Endothelial cell of umbilical vein (primary cell): ENCODE measurements around the gene MT1HL1. TPM values are rescaled to one million over a fixed set of nuclear protein-coding genes. Genes with fewer than 3 reads are reported as not detected.

Experiments used
- BruUV-seq: library from RNA; stranded (reverse); fragments of 400-500 nt; replicated peaks from 2 replicates; lab custom pipeline; 2021; lab: Mats Ljungman, UMichigan
- CTCF ChIA-PET: fragments of 300-600, 350-600 bp; sonication (Branson Sonifier 250); formaldehyde crosslinking; loops from one replicate; lab custom pipeline; 2021; ENCODE audit warnings: antibody characterized with exemption, inconsistent platforms; lab: Charles Lee
- POLR2A ChIA-PET: fragments of 300-600, 350-600 bp; sonication (Branson Sonifier 250); formaldehyde crosslinking; loops from one replicate; lab custom pipeline; 2021; ENCODE audit warnings: antibody characterized with exemption, inconsistent platforms; lab: Charles Lee
- DNase-seq: peaks from one replicate; pipeline ENCODE4 v3.0.0-alpha.2; 2011; ENCODE audit warnings: low read depth, low spot score
- FAIRE-seq: peaks from 2 replicates; lab custom pipeline; 2011; peaks lifted over from hg19 to GRCh38; lab: Jason Lieb, UNC
- H2AFZ ChIP-seq: 2 replicates; pipeline ENCODE4 v1.6.0; 2012; ENCODE audit warnings: low read depth, low read length, control low read depth, inconsistent platforms
- H3K27ac ChIP-seq: 2 replicates; pipeline ENCODE4 v1.5.1; 2011; ENCODE audit warnings: low read depth, mild to moderate bottlenecking, control low read depth, low read length, moderate library complexity; ENCODE audit not compliant: insufficient read depth
- H3K27me3 ChIP-seq, 2 experiments: 2 replicates each; pipeline versions ENCODE4 v1.6.0 to v1.6.1; 2011; ENCODE audit warnings: low read length in 2 of 2, mixed read lengths in 1 of 2; ENCODE audit not compliant: control insufficient read depth in 2 of 2, insufficient read depth in 2 of 2
- H3K36me3 ChIP-seq, 2 experiments: 2 replicates in 1 of 2; 3 replicates in 1 of 2; pipeline ENCODE4 v1.5.1; 2011; ENCODE audit warnings: low read length in 2 of 2, mild to moderate bottlenecking in 1 of 2, moderate library complexity in 1 of 2; ENCODE audit not compliant: control insufficient read depth in 2 of 2, insufficient read depth in 2 of 2; ENCODE audit errors: extremely low read depth in 1 of 2
- H3K4me1 ChIP-seq: 3 replicates; pipeline ENCODE4 v1.5.1; 2011; ENCODE audit warnings: mild to moderate bottlenecking, low read length; ENCODE audit not compliant: control insufficient read depth, insufficient read depth; ENCODE audit errors: extremely low read depth
- H3K4me2 ChIP-seq: 2 replicates; pipeline ENCODE4 v1.6.1; 2011; ENCODE audit warnings: low read length, control low read depth, mixed read lengths; ENCODE audit not compliant: insufficient read depth
- H3K4me3 ChIP-seq, 3 experiments: fragments of 200-600 bp in 1 of 3; sonication (generic), shearing (Covaris generic) in 1 of 3; replicated peaks in 1 of 3; 2 replicates each; pipeline ENCODE4 v1.5.1; 2011 to 2016; ENCODE audit warnings: control low read depth in 3 of 3, low read length in 3 of 3, mild to moderate bottlenecking in 2 of 3, inconsistent platforms in 1 of 3, low read depth in 1 of 3, moderate library complexity in 1 of 3; ENCODE audit not compliant: insufficient read depth in 1 of 3
- H3K79me2 ChIP-seq: 2 replicates; pipeline ENCODE4 v1.6.0; 2012; ENCODE audit warnings: low read length, inconsistent platforms; ENCODE audit not compliant: control insufficient read depth, insufficient read depth
- H3K9ac ChIP-seq: replicated peaks from 2 replicates; pipeline ENCODE3; 2011; ENCODE audit warnings: low read length, control low read depth; ENCODE audit not compliant: insufficient read depth; ENCODE audit errors: extremely low read depth
- H3K9me1 ChIP-seq: replicated peaks from 3 replicates; pipeline ENCODE4 v1.6.0; 2011; ENCODE audit warnings: mild to moderate bottlenecking, low read length; ENCODE audit not compliant: control insufficient read depth, insufficient read depth; ENCODE audit errors: extremely low read depth
- H3K9me3 ChIP-seq: replicated peaks from 2 replicates; pipeline ENCODE4 v1.5.1; 2012; ENCODE audit warnings: low read length, inconsistent platforms; ENCODE audit not compliant: control insufficient read depth, insufficient read depth
- H4K20me1 ChIP-seq: replicated peaks from 2 replicates; pipeline ENCODE3; 2011; ENCODE audit warnings: mild to moderate bottlenecking, low read length; ENCODE audit not compliant: control insufficient read depth, insufficient read depth; ENCODE audit errors: extremely low read depth
- EZH2 ChIP-seq: IDR thresholded peaks from 2 replicates; pipeline ENCODE4 v1.6.1; 2012; ENCODE audit warnings: borderline replicate concordance, low read depth, mild to moderate bottlenecking, moderate library complexity, low read length, inconsistent platforms; ENCODE audit not compliant: severe bottlenecking
- FOS ChIP-seq: IDR thresholded peaks from 2 replicates; pipeline ENCODE4 v1.6.1; 2011; ENCODE audit warnings: mild to moderate bottlenecking, low read length, moderate library complexity, borderline replicate concordance; ENCODE audit not compliant: insufficient read depth
- GATA2 ChIP-seq: IDR thresholded peaks from 2 replicates; pipeline ENCODE4 v1.7.0; 2011; ENCODE audit warnings: low read depth, mild to moderate bottlenecking, moderate library complexity, mixed read lengths, low read length; ENCODE audit not compliant: insufficient read length, insufficient read depth
- JUN ChIP-seq: IDR thresholded peaks from 2 replicates; pipeline ENCODE4 v1.6.1; 2011; ENCODE audit warnings: borderline replicate concordance, low read depth; ENCODE audit not compliant: insufficient read length, insufficient read depth
- MYC ChIP-seq: IDR thresholded peaks from one replicate; pipeline ENCODE4 v1.6.1; 2011; ENCODE audit warnings: mild to moderate bottlenecking, low read depth, low read length
- POLR2A ChIP-seq: IDR thresholded peaks from 2 replicates; pipeline ENCODE4 v1.6.1; 2012; ENCODE audit warnings: low read depth, mild to moderate bottlenecking, control low read depth, low read length
- POLR2AphosphoS5 ChIP-seq: IDR thresholded peaks from 2 replicates; pipeline ENCODE4 v1.6.1; 2012; ENCODE audit warnings: low read depth, mild to moderate bottlenecking, control low read depth, low read length, moderate library complexity; ENCODE audit not compliant: insufficient read depth
- dilution Hi-C: fragments of 300-500 bp; cut with MboI; formaldehyde crosslinking; loops from one replicate; pipeline ENCODE4 v1.15.0; 2019; ENCODE audit warnings: low sequenced_read_pairs; ENCODE audit not compliant: extremely low pct_ligation_motif_present
- intact Hi-C: fragments of 100-400 bp; cut with micrococcal nuclease; formaldehyde crosslinking; loops from one replicate; pipeline ENCODE4 v1.10.0; 2022
- polyA plus RNA-seq, 4 experiments: library from polyadenylated mRNA; depleted of rRNA in 3 of 4; stranded (reverse) in 3 of 4; unstranded in 1 of 4; fragments of >200 nt; gene quantifications; 2 replicates each; pipeline versions ENCODE4 v1.2.1 to v1.2.3, GENCODE V29; 2011 to 2012; ENCODE audit warnings: missing spikeins in 1 of 4
- total RNA-seq: library from RNA; stranded (reverse); gene quantifications from 2 replicates; pipeline ENCODE4 v1.2.3, GENCODE V29; 2021
- TF ChIP-seq, protein P1 (sequence below), 2 donors: IDR thresholded peaks; 1 replicate in 1 of 2; 2 replicates in 1 of 2; pipeline ENCODE4 v1.5.1; 2011; ENCODE audit warnings: low read length in 2 of 2, mild to moderate bottlenecking in 2 of 2, moderate library complexity in 2 of 2, control low read depth in 1 of 2, inconsistent platforms in 1 of 2, low read depth in 1 of 2; ENCODE audit not compliant: insufficient read depth in 1 of 2; ENCODE audit errors: extremely low read depth in 1 of 2
- TF ChIP-seq, protein P2 (sequence below): IDR thresholded peaks from 2 replicates; pipeline ENCODE4 v1.6.1; 2011; ENCODE audit not compliant: insufficient read depth, insufficient read length

The MT1HL1 gene
- total and polyA plus RNA-seq, 2 donors (not counting 3 experiments of a cell fraction or from before 2014, with no cell fraction given) = not detected

DNA sequence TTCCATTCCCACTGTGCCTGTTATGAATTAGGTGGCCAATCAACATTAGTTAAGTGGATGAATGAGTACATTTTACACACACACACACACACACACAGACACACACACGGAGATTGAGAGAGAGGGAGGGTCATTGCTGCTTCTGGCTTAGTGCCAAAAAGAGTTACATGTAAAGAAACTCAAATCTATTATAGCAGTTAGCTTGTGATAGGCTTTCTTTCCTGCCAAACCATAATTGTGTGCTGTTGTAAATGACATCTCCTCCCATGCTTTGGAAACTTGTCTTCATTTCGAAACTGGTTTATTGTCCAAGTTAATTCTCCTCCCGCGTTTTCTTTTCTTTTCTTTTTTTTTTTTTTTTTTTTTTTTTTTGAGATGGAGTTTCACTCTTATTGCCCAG lies 1.4 kb upstream of the MT1HL1 start:
- dilution Hi-C loops = no loop called here
- Histone ChIP-seq H3K9me1 (no peaks in the 10 kb centered on the region), H2AFZ (no peak overlapping the region), H3K27ac (no peak overlapping the region), H3K4me1 (no peaks in the 10 kb centered on the region), H3K4me2 (no peak overlapping the region), H4K20me1 (no peaks in the 10 kb centered on the region), H3K4me3 (no peak overlapping the region), H3K27me3 (no peaks in the 10 kb centered on the region), H3K36me3 (no peaks in the 10 kb centered on the region), H3K9me3 (peaks cover 4% of the 10 kb centered on the region), H3K9ac (no peak overlapping the region), H3K79me2 (no peaks in the 10 kb centered on the region)
- DNase-seq = no peak
- FAIRE-seq = no peak
- TF ChIP-seq, protein P1, sequence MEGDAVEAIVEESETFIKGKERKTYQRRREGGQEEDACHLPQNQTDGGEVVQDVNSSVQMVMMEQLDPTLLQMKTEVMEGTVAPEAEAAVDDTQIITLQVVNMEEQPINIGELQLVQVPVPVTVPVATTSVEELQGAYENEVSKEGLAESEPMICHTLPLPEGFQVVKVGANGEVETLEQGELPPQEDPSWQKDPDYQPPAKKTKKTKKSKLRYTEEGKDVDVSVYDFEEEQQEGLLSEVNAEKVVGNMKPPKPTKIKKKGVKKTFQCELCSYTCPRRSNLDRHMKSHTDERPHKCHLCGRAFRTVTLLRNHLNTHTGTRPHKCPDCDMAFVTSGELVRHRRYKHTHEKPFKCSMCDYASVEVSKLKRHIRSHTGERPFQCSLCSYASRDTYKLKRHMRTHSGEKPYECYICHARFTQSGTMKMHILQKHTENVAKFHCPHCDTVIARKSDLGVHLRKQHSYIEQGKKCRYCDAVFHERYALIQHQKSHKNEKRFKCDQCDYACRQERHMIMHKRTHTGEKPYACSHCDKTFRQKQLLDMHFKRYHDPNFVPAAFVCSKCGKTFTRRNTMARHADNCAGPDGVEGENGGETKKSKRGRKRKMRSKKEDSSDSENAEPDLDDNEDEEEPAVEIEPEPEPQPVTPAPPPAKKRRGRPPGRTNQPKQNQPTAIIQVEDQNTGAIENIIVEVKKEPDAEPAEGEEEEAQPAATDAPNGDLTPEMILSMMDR (IDR thresholded peaks at IDR 0.05; ENCODE audit: extremely low read depth in 1 of 2, insufficient read depth in 1 of 2, low read depth in 1 of 2, low read length in 2 of 2) = no peak
- no peak for TF ChIP-seq MYC
- no peak for TF ChIP-seq FOS
- TF ChIP-seq JUN = no peak
- TF ChIP-seq POLR2AphosphoS5 = no peak
- no peak for TF ChIP-seq GATA2
- TF ChIP-seq, protein P2, sequence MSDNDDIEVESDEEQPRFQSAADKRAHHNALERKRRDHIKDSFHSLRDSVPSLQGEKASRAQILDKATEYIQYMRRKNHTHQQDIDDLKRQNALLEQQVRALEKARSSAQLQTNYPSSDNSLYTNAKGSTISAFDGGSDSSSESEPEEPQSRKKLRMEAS = no peak
- no peak for TF ChIP-seq POLR2A
- no peak for TF ChIP-seq EZH2
- no TSS peak for BruUV-seq
- POLR2A ChIA-PET = no interaction called here
- CTCF ChIA-PET = no interaction called here
- intact Hi-C loops = no loop called here
